HEK293 (cell line): ENCODE data around the gene ARL8A.

Experiments used
- BCL11A ChIP-seq: fragments of 450-650 bp; formaldehyde crosslinking; IDR thresholded peaks from 2 replicates; pipeline ENCODE4 v1.5.1; 2016; ENCODE audit warnings: low read depth, missing biosample characterization, missing genetic modification characterization
- GLI2 ChIP-seq: fragments of 450-650 bp; formaldehyde crosslinking; IDR thresholded peaks from 2 replicates; pipeline ENCODE4; 2017; ENCODE audit warnings: missing biosample characterization, missing genetic modification characterization, low read depth, borderline replicate concordance
- GLIS1 ChIP-seq: fragments of 450-650 bp; formaldehyde crosslinking; IDR thresholded peaks from 2 replicates; pipeline ENCODE4 v1.5.1; 2016; ENCODE audit warnings: missing biosample characterization, missing genetic modification characterization
- INSM2 ChIP-seq: fragments of 450-650 bp; formaldehyde crosslinking; IDR thresholded peaks from 2 replicates; pipeline ENCODE4 v1.5.1; 2016; ENCODE audit warnings: missing biosample characterization, missing genetic modification characterization
- KLF10 ChIP-seq: fragments of 450-650 bp; IDR thresholded peaks from 2 replicates; pipeline ENCODE4 v1.5.1; 2018; ENCODE audit warnings: missing biosample characterization, mild to moderate bottlenecking, missing genetic modification characterization
- PRDM4 ChIP-seq: fragments of 450-650 bp; formaldehyde crosslinking; IDR thresholded peaks from 2 replicates; pipeline ENCODE4 v1.5.1; 2017; ENCODE audit warnings: missing biosample characterization, missing genetic modification characterization
- SALL2 ChIP-seq: fragments of 450-650 bp; formaldehyde crosslinking; IDR thresholded peaks from 2 replicates; pipeline ENCODE4 v1.5.0; 2017; ENCODE audit warnings: missing biosample characterization, mild to moderate bottlenecking, missing genetic modification characterization, borderline replicate concordance
- SETDB1 ChIP-seq: IDR thresholded peaks from one replicate; pipeline ENCODE4 v1.6.1; 2017; ENCODE audit warnings: mild to moderate bottlenecking, low read length, moderate library complexity, mixed read lengths; ENCODE audit not compliant: insufficient read length
- SP2 ChIP-seq: fragments of 450-650 bp; formaldehyde crosslinking; IDR thresholded peaks from 2 replicates; pipeline ENCODE4 v1.5.1; 2016; ENCODE audit warnings: missing biosample characterization, missing genetic modification characterization
- ZBTB17 ChIP-seq: fragments of 450-650 bp; formaldehyde crosslinking; IDR thresholded peaks from 2 replicates; pipeline ENCODE4 v1.5.1; 2016; ENCODE audit warnings: missing biosample characterization, missing genetic modification characterization
- ZBTB48 ChIP-seq: fragments of 450-650 bp; formaldehyde crosslinking; IDR thresholded peaks from 2 replicates; pipeline ENCODE4 v1.5.1; 2016; ENCODE audit warnings: missing biosample characterization, missing genetic modification characterization
- ZFHX2 ChIP-seq: fragments of 450-650 bp; formaldehyde crosslinking; conservative IDR thresholded peaks from 2 replicates; pipeline ENCODE4 v1.5.1; 2016; ENCODE audit warnings: missing biosample characterization, missing genetic modification characterization
- ZFP37 ChIP-seq: fragments of 450-650 bp; formaldehyde crosslinking; IDR thresholded peaks from 2 replicates; pipeline ENCODE4 v1.5.1; 2016; ENCODE audit warnings: missing biosample characterization, missing genetic modification characterization
- ZNF184 ChIP-seq: fragments of 450-650 bp; IDR thresholded peaks from 2 replicates; pipeline ENCODE4 v1.5.1; 2018; ENCODE audit warnings: missing biosample characterization, mild to moderate bottlenecking, missing genetic modification characterization
- ZNF423 ChIP-seq: fragments of 450-650 bp; formaldehyde crosslinking; IDR thresholded peaks from 2 replicates; pipeline ENCODE4 v1.5.1; 2016; ENCODE audit warnings: missing biosample characterization, missing genetic modification characterization
- ZNF488 ChIP-seq: fragments of 450-650 bp; formaldehyde crosslinking; IDR thresholded peaks from 2 replicates; pipeline ENCODE4 v1.5.1; 2016; ENCODE audit warnings: missing biosample characterization, missing genetic modification characterization
- ZNF596 ChIP-seq: fragments of 450-650 bp; IDR thresholded peaks from 2 replicates; pipeline ENCODE4 v1.5.0; 2018; ENCODE audit warnings: missing biosample characterization, mild to moderate bottlenecking, missing genetic modification characterization, moderate library complexity
- ZNF658 ChIP-seq: fragments of 450-650 bp; formaldehyde crosslinking; IDR thresholded peaks from 2 replicates; pipeline ENCODE4; 2016; ENCODE audit warnings: missing biosample characterization, missing genetic modification characterization
- ZNF664 ChIP-seq: fragments of 450-650 bp; formaldehyde crosslinking; IDR thresholded peaks from 2 replicates; pipeline ENCODE4 v1.5.1; 2016; ENCODE audit warnings: missing biosample characterization, missing genetic modification characterization
- ZNF768 ChIP-seq: fragments of 450-650 bp; formaldehyde crosslinking; IDR thresholded peaks from 2 replicates; pipeline ENCODE4 v1.5.1; 2018; ENCODE audit warnings: missing biosample characterization, mild to moderate bottlenecking, missing genetic modification characterization
- TF ChIP-seq, protein P1 (sequence below): fragments of 450-650 bp; formaldehyde crosslinking; IDR thresholded peaks from 2 replicates; pipeline ENCODE4 v1.5.1; 2016; ENCODE audit warnings: missing biosample characterization, missing genetic modification characterization
- TF ChIP-seq, protein P2 (sequence below): fragments of 450-650 bp; formaldehyde crosslinking; IDR thresholded peaks from 2 replicates; pipeline ENCODE4 v1.5.1; 2016; ENCODE audit warnings: missing biosample characterization, missing genetic modification characterization

Gene ARL8A

GRCh38 chr1:202085682-202086373 lies 58.7 kb downstream of the ARL8A start (continued):
- TF ChIP-seq INSM2 (tag by site-specific recombination), result no peak
- TF ChIP-seq, protein P1, sequence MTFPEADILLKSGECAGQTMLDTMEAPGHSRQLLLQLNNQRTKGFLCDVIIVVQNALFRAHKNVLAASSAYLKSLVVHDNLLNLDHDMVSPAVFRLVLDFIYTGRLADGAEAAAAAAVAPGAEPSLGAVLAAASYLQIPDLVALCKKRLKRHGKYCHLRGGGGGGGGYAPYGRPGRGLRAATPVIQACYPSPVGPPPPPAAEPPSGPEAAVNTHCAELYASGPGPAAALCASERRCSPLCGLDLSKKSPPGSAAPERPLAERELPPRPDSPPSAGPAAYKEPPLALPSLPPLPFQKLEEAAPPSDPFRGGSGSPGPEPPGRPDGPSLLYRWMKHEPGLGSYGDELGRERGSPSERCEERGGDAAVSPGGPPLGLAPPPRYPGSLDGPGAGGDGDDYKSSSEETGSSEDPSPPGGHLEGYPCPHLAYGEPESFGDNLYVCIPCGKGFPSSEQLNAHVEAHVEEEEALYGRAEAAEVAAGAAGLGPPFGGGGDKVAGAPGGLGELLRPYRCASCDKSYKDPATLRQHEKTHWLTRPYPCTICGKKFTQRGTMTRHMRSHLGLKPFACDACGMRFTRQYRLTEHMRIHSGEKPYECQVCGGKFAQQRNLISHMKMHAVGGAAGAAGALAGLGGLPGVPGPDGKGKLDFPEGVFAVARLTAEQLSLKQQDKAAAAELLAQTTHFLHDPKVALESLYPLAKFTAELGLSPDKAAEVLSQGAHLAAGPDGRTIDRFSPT, result no peak
- peak; percentile 21 for TF ChIP-seq GLIS1 (tag by site-specific recombination)
- TF ChIP-seq ZBTB17 (tag by site-specific recombination), result peak; percentile 22; the same call in 1 of the 2 replicates
- no peak for TF ChIP-seq BCL11A (tag by site-specific recombination)
- no peak for TF ChIP-seq SETDB1
- TF ChIP-seq ZFHX2 (tag by site-specific recombination), result peak; percentile 37; the same call in 1 of the 2 replicates
- no peak for TF ChIP-seq ZNF423
- TF ChIP-seq ZNF768 (tag by site-specific recombination), result no peak
- TF ChIP-seq ZFP37 (tag by site-specific recombination), result no peak
- no peak for TF ChIP-seq ZNF664 (tag by site-specific recombination)
- TF ChIP-seq ZBTB48 (tag by site-specific recombination), result peak; percentile 51; the same call in 1 of the 2 replicates
- TF ChIP-seq ZNF658, result no peak
- TF ChIP-seq SALL2 (tag by site-specific recombination), result no peak
- no peak for TF ChIP-seq ZNF596 (tag by site-specific recombination)
- TF ChIP-seq KLF10 (tag by site-specific recombination), result no peak
- no peak for TF ChIP-seq ZNF184 (tag by site-specific recombination)
- no peak for TF ChIP-seq PRDM4
- TF ChIP-seq, protein P2, sequence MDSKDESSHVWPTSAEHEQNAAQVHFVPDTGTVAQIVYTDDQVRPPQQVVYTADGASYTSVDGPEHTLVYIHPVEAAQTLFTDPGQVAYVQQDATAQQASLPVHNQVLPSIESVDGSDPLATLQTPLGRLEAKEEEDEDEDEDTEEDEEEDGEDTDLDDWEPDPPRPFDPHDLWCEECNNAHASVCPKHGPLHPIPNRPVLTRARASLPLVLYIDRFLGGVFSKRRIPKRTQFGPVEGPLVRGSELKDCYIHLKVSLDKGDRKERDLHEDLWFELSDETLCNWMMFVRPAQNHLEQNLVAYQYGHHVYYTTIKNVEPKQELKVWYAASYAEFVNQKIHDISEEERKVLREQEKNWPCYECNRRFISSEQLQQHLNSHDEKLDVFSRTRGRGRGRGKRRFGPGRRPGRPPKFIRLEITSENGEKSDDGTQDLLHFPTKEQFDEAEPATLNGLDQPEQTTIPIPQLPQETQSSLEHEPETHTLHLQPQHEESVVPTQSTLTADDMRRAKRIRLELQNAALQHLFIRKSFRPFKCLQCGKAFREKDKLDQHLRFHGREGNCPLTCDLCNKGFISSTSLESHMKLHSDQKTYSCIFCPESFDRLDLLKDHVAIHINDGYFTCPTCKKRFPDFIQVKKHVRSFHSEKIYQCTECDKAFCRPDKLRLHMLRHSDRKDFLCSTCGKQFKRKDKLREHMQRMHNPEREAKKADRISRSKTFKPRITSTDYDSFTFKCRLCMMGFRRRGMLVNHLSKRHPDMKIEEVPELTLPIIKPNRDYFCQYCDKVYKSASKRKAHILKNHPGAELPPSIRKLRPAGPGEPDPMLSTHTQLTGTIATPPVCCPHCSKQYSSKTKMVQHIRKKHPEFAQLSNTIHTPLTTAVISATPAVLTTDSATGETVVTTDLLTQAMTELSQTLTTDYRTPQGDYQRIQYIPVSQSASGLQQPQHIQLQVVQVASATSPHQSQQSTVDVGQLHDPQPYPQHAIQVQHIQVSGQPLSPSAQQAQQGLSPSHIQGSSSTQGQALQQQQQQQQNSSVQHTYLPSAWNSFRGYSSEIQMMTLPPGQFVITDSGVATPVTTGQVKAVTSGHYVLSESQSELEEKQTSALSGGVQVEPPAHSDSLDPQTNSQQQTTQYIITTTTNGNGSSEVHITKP (tag by site-specific recombination), result peak; percentile 50
- TF ChIP-seq ZNF488 (tag by site-specific recombination), result no peak
- peak; percentile 36 for TF ChIP-seq SP2 (tag by site-specific recombination)
- no peak for TF ChIP-seq GLI2 (tag by site-specific recombination)
